HCT116 (cell line): Measurements from ENCODE around the gene IGF2BP3. TPM values are rescaled to one million over a fixed set of nuclear protein-coding genes. Genes with fewer than 3 reads are reported as not detected.

Experiments used
- ATAC-seq: fragments of 200-7000 bp; cut with Tn5 transposase; 2 replicates; pipeline ENCODE4 v1.9.1; 2020; ENCODE audit warnings: mild to moderate bottlenecking, moderate library complexity
- BruUV-seq: library from RNA; stranded (reverse); fragments of 400-500 nt; replicated peaks from 2 replicates; lab custom pipeline; 2021; lab: Mats Ljungman, UMichigan
- CTCF ChIA-PET: fragments of 300-600 bp; sonication (Branson Sonifier 250); formaldehyde crosslinking; loops from one replicate; lab custom pipeline; 2021; ENCODE audit warnings: antibody characterized with exemption; lab: Charles Lee
- POLR2A ChIA-PET: fragments of 300-600, 350-600 bp; sonication (Branson Sonifier 250); formaldehyde crosslinking; loops from one replicate; lab custom pipeline; 2021; ENCODE audit warnings: antibody characterized with exemption; lab: Charles Lee
- RAD21 ChIA-PET, 2 experiments: fragments of 300-600 bp; sonication (Branson Sonifier 250); formaldehyde crosslinking; loops; one replicate each; lab custom pipeline; 2023; ENCODE audit warnings: low total read pairs in 2 of 2; ENCODE audit not compliant: uncharacterized antibody in 2 of 2, unreplicated experiment in 2 of 2, low non-redundant PET in 1 of 2; lab: Charles Lee
- DNase-seq: peaks from one replicate; pipeline ENCODE4 v3.0.0-alpha.2; 2010; ENCODE audit warnings: low read depth, low spot score
- H2AFZ ChIP-seq: fragments of 200-600 bp; shearing (Covaris generic), sonication (generic); 2 replicates; pipeline ENCODE4 v1.6.1; 2017; ENCODE audit warnings: low read depth, mixed run types, mixed read lengths, antibody characterized with exemption, low read length; ENCODE audit not compliant: poor library complexity, severe bottlenecking
- H3K27ac ChIP-seq: 2 replicates; pipeline ENCODE4 v1.5.1; 2012; ENCODE audit warnings: low read depth, low read length
- H3K27me3 ChIP-seq: fragments of 200-600 bp; sonication (generic); 2 replicates; pipeline ENCODE4 v1.6.1; 2016; ENCODE audit warnings: mixed run types, low read length, mixed read lengths; ENCODE audit not compliant: insufficient read depth
- H3K36me3 ChIP-seq, 2 experiments: fragments of 200-500 bp in 1 of 2; fragments of 200-600 bp in 1 of 2; sonication (Bioruptor generic) in 1 of 2; sonication (generic) in 1 of 2; 2 replicates each; pipeline versions ENCODE4 v1.5.1 to v1.6.1; 2014 to 2016; ENCODE audit warnings: low read length in 2 of 2, inconsistent platforms in 1 of 2, mixed read lengths in 1 of 2, mixed run types in 1 of 2; ENCODE audit not compliant: insufficient read depth in 2 of 2, control insufficient read depth in 1 of 2
- H3K4me1 ChIP-seq, 2 experiments: fragments of 200-600 bp in 1 of 2; sonication (generic) in 1 of 2; 2 replicates each; pipeline versions ENCODE4 v1.5.1 to v1.6.1; 2012 to 2017; ENCODE audit warnings: low read length in 2 of 2, inconsistent platforms in 1 of 2, mild to moderate bottlenecking in 1 of 2, mixed read lengths in 1 of 2, mixed run types in 1 of 2, moderate library complexity in 1 of 2; ENCODE audit not compliant: insufficient read depth in 2 of 2, control insufficient read depth in 1 of 2
- H3K4me2 ChIP-seq: fragments of 200-600 bp; sonication (generic); 2 replicates; pipeline ENCODE4 v1.6.1; 2017; ENCODE audit warnings: mixed run types, low read length, mixed read lengths
- H3K4me3 ChIP-seq, 2 experiments: fragments of 200-600 bp in 1 of 2; sonication (generic) in 1 of 2; replicated peaks in 1 of 2; 2 replicates each; pipeline ENCODE4 v1.5.1; 2011 to 2016; ENCODE audit warnings: low read length in 2 of 2, control low read depth in 1 of 2, low read depth in 1 of 2, mild to moderate bottlenecking in 1 of 2, mixed read lengths in 1 of 2, mixed run types in 1 of 2
- H3K79me2 ChIP-seq: fragments of 200-600 bp; sonication (generic); 2 replicates; pipeline ENCODE4 v1.6.1; 2017; ENCODE audit warnings: mild to moderate bottlenecking, mixed run types, low read length, moderate library complexity, mixed read lengths; ENCODE audit not compliant: insufficient read depth
- H3K9ac ChIP-seq: fragments of 200-600 bp; sonication (generic); 2 replicates; pipeline ENCODE4 v1.6.1; 2016; ENCODE audit warnings: low read length, mixed read lengths
- H3K9me2 ChIP-seq: fragments of 200-600 bp; sonication (generic), shearing (Covaris generic); 2 replicates; pipeline ENCODE4 v1.6.1; 2017; ENCODE audit warnings: mixed run types, mild to moderate bottlenecking, moderate library complexity; ENCODE audit not compliant: insufficient read depth
- H3K9me3 ChIP-seq, 2 experiments: fragments of 200-500 bp in 1 of 2; fragments of 200-600 bp in 1 of 2; sonication (Bioruptor generic) in 1 of 2; sonication (generic) in 1 of 2; 2 replicates each; pipeline ENCODE4 v1.6.1; 2014 to 2017; ENCODE audit warnings: low read length in 2 of 2, mixed read lengths in 2 of 2, inconsistent platforms in 1 of 2, low read depth in 1 of 2, mild to moderate bottlenecking in 1 of 2, mixed run types in 1 of 2, moderate library complexity in 1 of 2; ENCODE audit not compliant: control insufficient read depth in 1 of 2, insufficient read depth in 1 of 2
- H4K20me1 ChIP-seq: fragments of 200-600 bp; sonication (generic), shearing (Covaris generic); 2 replicates; pipeline ENCODE4 v1.6.1; 2017; ENCODE audit warnings: mixed run types, mild to moderate bottlenecking, moderate library complexity; ENCODE audit not compliant: insufficient read depth
- CBX3 ChIP-seq: IDR thresholded peaks from 2 replicates; pipeline ENCODE4 v1.6.1; 2012; ENCODE audit warnings: low read depth
- CEBPB ChIP-seq: IDR thresholded peaks from 2 replicates; pipeline ENCODE4 v1.6.1; 2012; ENCODE audit warnings: low read depth
- ELF1 ChIP-seq: IDR thresholded peaks from 2 replicates; pipeline ENCODE4 v1.6.1; 2012; ENCODE audit warnings: low read depth, borderline replicate concordance
- EZH2 ChIP-seq: fragments of 200-600 bp; sonication (generic); IDR thresholded peaks from 2 replicates; pipeline ENCODE4 v1.6.1; 2017; ENCODE audit warnings: antibody characterized with exemption, mixed run types
- EZH2phosphoT487 ChIP-seq: fragments of 200-600 bp; IDR thresholded peaks from 2 replicates; pipeline ENCODE4 v1.6.1; 2018; ENCODE audit warnings: antibody characterized with exemption, borderline replicate concordance
- FOSL1 ChIP-seq: IDR thresholded peaks from 2 replicates; pipeline ENCODE4 v1.6.1; 2012; ENCODE audit warnings: low read depth
- POLR2A ChIP-seq: IDR thresholded peaks from 2 replicates; pipeline ENCODE4 v1.7.0; 2011; ENCODE audit warnings: borderline replicate concordance; ENCODE audit not compliant: insufficient read depth, insufficient read length; ENCODE audit errors: extremely low read depth
- RAD21 ChIP-seq: IDR thresholded peaks from 2 replicates; pipeline ENCODE4 v1.6.1; 2012; ENCODE audit warnings: low read depth, mild to moderate bottlenecking
- REST ChIP-seq: IDR thresholded peaks from 2 replicates; pipeline ENCODE4 v1.6.1; 2012; ENCODE audit warnings: low read depth
- SIN3A ChIP-seq: IDR thresholded peaks from 2 replicates; pipeline ENCODE4 v1.6.1; 2012; ENCODE audit warnings: low read depth
- SP1 ChIP-seq: IDR thresholded peaks from 2 replicates; pipeline ENCODE4 v1.6.1; 2012; ENCODE audit warnings: low read depth
- SRF ChIP-seq: IDR thresholded peaks from 2 replicates; pipeline ENCODE4 v1.6.1; 2012; ENCODE audit warnings: low read depth
- TCF7L2 ChIP-seq: IDR thresholded peaks from 2 replicates; pipeline ENCODE4 v1.7.0; 2011; ENCODE audit warnings: borderline replicate concordance, inconsistent platforms; ENCODE audit not compliant: insufficient read depth, insufficient read length; ENCODE audit errors: extremely low read depth
- ZBTB33 ChIP-seq: IDR thresholded peaks from 2 replicates; pipeline ENCODE4 v1.6.1; 2011; ENCODE audit warnings: mild to moderate bottlenecking, low read length, moderate library complexity; ENCODE audit not compliant: insufficient replicate concordance; ENCODE audit errors: extremely low read depth
- ZFX ChIP-seq: fragments of 450-650 bp; IDR thresholded peaks from 2 replicates; pipeline ENCODE4 v1.6.1; 2017
- ZNF274 ChIP-seq: fragments of 200-500 bp; sonication (Bioruptor generic); IDR thresholded peaks from 2 replicates; pipeline ENCODE4 v1.6.1; 2014; ENCODE audit warnings: mild to moderate bottlenecking, low read depth, low read length, inconsistent platforms
- intact Hi-C: fragments of 100-400 bp; cut with micrococcal nuclease; formaldehyde crosslinking; loops from 2 replicates; pipeline ENCODE4 v1.10.0; 2022
- total RNA-seq: library from RNA; stranded (reverse); gene quantifications from one replicate; pipeline ENCODE4 v1.2.1, GENCODE V29; 2021; ENCODE audit not compliant: unreplicated experiment

Gene IGF2BP3
- total RNA-seq, 1 experiment from 2014 or later: 79.1 TPM

DNA sequence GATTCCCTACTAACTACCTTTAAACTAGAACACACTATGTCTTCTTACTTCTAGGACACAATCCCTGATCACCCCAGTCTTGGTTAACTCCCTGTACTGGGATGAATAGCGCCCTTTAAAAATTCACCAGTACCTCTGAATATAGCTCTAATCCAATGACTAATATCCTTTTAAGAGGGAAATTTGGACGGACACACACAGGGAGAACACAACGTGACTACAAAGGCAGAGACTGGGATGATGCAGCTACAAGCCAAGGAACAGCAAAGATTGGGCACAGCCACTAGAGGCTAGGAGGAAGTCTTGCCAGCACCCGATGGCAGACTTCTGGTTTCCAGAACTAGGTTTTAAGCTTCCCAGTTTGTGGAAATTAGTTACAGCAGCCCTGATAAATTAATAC lies 89.7 kb downstream of the IGF2BP3 start:
- CTCF ChIA-PET: interaction anchor here (0.6 kb wide), 1 partner anchor 743 kb away, joined by 5 read pairs; no protein-coding TSS in a partner anchor
- POLR2A ChIA-PET: no interaction called here

More for the DNA sequence above, 89.7 kb downstream of the IGF2BP3 start:
- intact Hi-C loops: no loop called here
- H3K79me2 ChIP-seq: peaks cover 86% of the 10 kb centered on the region
- peaks cover 4% of the 10 kb centered on the region; the same call in 1 of the 2 replicates for H4K20me1 ChIP-seq
- BruUV-seq: no TSS peak
- H3K4me3 ChIP-seq: no peak overlapping the region
- RAD21 ChIA-PET: no interaction called here
- peaks cover 23 to 39% of the 10 kb centered on the region in 2 experiments for H3K4me1 ChIP-seq
- no peak overlapping the region for H2AFZ ChIP-seq
- H3K9ac ChIP-seq: no peak overlapping the region
- ATAC-seq: 0 out of 2 replicates have a peak, but pooled peaks have one; percentile 27
- H3K27ac ChIP-seq: no peak overlapping the region
- no peaks in the 10 kb centered on the region for H3K9me3 ChIP-seq
- TF ChIP-seq SIN3A: no peak
- no peak for TF ChIP-seq REST
- TF ChIP-seq SP1: no peak
- TF ChIP-seq ZFX: no peak
- TF ChIP-seq EZH2: no peak
- TF ChIP-seq ZNF274: no peak
- no peak for TF ChIP-seq SRF
- TF ChIP-seq ZBTB33: no peak
- no peak for TF ChIP-seq EZH2phosphoT487
- no peak for TF ChIP-seq CEBPB
- no peak for TF ChIP-seq POLR2A
- no peak for TF ChIP-seq RAD21
- no peak for TF ChIP-seq TCF7L2
- TF ChIP-seq FOSL1: no peak
- TF ChIP-seq ELF1: no peak
- no peak for TF ChIP-seq CBX3
- TF ChIP-seq, all 23 proteins: peak for 0
- Histone ChIP-seq H3K4me2 (no peak overlapping the region), H3K36me3 (0 out of 4 replicates have a peak, but pooled peaks cover under 1 to 2% of the 10 kb centered on the region in 2 experiments), H3K27me3 (no peaks in the 10 kb centered on the region), H3K9me2 (no peaks in the 10 kb centered on the region)
- DNase-seq: no peak
